NT2/D1 (cell line): Measurements from ENCODE around the gene CYP46A1.

Source experiments
- DNase-seq: peaks from one replicate; pipeline ENCODE4 v3.0.0-alpha.2; 2011; ENCODE audit warnings: low read depth, low spot score
- H3K27me3 ChIP-seq: 2 replicates; pipeline ENCODE4 v1.6.0; 2011; ENCODE audit warnings: mild to moderate bottlenecking; ENCODE audit not compliant: insufficient read length, insufficient read depth
- H3K36me3 ChIP-seq: 2 replicates; pipeline ENCODE4 v1.6.1; 2011; ENCODE audit warnings: mild to moderate bottlenecking, low read length, mixed read lengths; ENCODE audit not compliant: insufficient read depth, insufficient read length
- H3K4me1 ChIP-seq: 2 replicates; pipeline ENCODE4 v1.5.1; 2011; ENCODE audit not compliant: insufficient read depth, insufficient read length
- H3K4me3 ChIP-seq: 2 replicates; pipeline ENCODE4 v1.5.1; 2011; ENCODE audit warnings: low read depth; ENCODE audit not compliant: insufficient read length
- H3K9ac ChIP-seq: 2 replicates; pipeline ENCODE4 v1.6.0; 2011; ENCODE audit warnings: low read depth; ENCODE audit not compliant: insufficient read length
- H3K9me3 ChIP-seq: 2 replicates; pipeline ENCODE4 v1.5.1; 2011; ENCODE audit warnings: mild to moderate bottlenecking, low read length; ENCODE audit not compliant: insufficient read depth
- SUZ12 ChIP-seq: IDR thresholded peaks from 2 replicates; pipeline ENCODE4 v1.6.1; 2011; ENCODE audit not compliant: insufficient read length, insufficient read depth; ENCODE audit errors: extremely low read depth
- YY1 ChIP-seq: IDR thresholded peaks from 2 replicates; pipeline ENCODE4 v1.6.1; 2011; ENCODE audit not compliant: insufficient read length, insufficient read depth
- ZNF274 ChIP-seq: IDR thresholded peaks from 2 replicates; pipeline ENCODE4 v1.6.1; 2011; ENCODE audit warnings: mild to moderate bottlenecking, low read depth, low read length

Gene CYP46A1

GRCh38 chr14:99649643-99650042 lies 34.5 kb upstream of the CYP46A1 start:
- H3K36me3 ChIP-seq = peaks cover 3% of the 10 kb centered on the region
- H3K9me3 ChIP-seq = no peaks in the 10 kb centered on the region
- no peak for DNase-seq
- H3K4me1 ChIP-seq = peaks cover 8% of the 10 kb centered on the region
- H3K27me3 ChIP-seq = peaks cover 15% of the 10 kb centered on the region
- no peak overlapping the region for H3K4me3 ChIP-seq
- TF ChIP-seq YY1 = no peak
- no peak for TF ChIP-seq ZNF274
- TF ChIP-seq SUZ12 = no peak
- H3K9ac ChIP-seq = peak overlapping the region; percentile 21

- H3K36me3 ChIP-seq = peaks cover 3% of the 10 kb centered on the region
- H3K9ac ChIP-seq = no peak overlapping the region
- DNase-seq = no peak
- H3K4me1 ChIP-seq = peaks cover 8% of the 10 kb centered on the region
- no peak for TF ChIP-seq SUZ12
- TF ChIP-seq ZNF274 = no peak
- TF ChIP-seq YY1 = no peak
- H3K4me3 ChIP-seq = no peak overlapping the region
- peaks cover 10% of the 10 kb centered on the region for H3K27me3 ChIP-seq
- no peaks in the 10 kb centered on the region for H3K9me3 ChIP-seq
Observed at GRCh38 chr14:99650189-99650588, 33.9 kb upstream of the CYP46A1 start.

GRCh38 chr14:99651953-99652746 lies 31.9 kb upstream of the CYP46A1 start:
- H3K9me3 ChIP-seq = no peaks in the 10 kb centered on the region
- no peaks in the 10 kb centered on the region for H3K27me3 ChIP-seq
- peaks cover 3% of the 10 kb centered on the region for H3K36me3 ChIP-seq
- H3K9ac ChIP-seq = no peak overlapping the region
- no peak overlapping the region for H3K4me3 ChIP-seq
- DNase-seq = no peak
- no peak for TF ChIP-seq ZNF274
- no peak for TF ChIP-seq SUZ12
- no peak for TF ChIP-seq YY1
- H3K4me1 ChIP-seq = peaks cover 6% of the 10 kb centered on the region

GRCh38 chr14:99654235-99654985 lies 29.7 kb upstream of the CYP46A1 start:
- Histone ChIP-seq H3K36me3 (peaks cover 3% of the 10 kb centered on the region), H3K4me1 (peaks cover 8% of the 10 kb centered on the region), H3K9ac (no peak overlapping the region), H3K27me3 (no peaks in the 10 kb centered on the region), H3K4me3 (no peak overlapping the region), H3K9me3 (no peaks in the 10 kb centered on the region)
- no peak for DNase-seq
- TF ChIP-seq SUZ12 (no peak), YY1 (no peak), ZNF274 (no peak)

GRCh38 chr14:99655521-99655920 lies 28.6 kb upstream of the CYP46A1 start:
- no peak for DNase-seq
- TF ChIP-seq ZNF274 (no peak), SUZ12 (no peak), YY1 (no peak)
- Histone ChIP-seq H3K4me1 (peaks cover 4% of the 10 kb centered on the region), H3K36me3 (peaks cover 3% of the 10 kb centered on the region), H3K9ac (no peak overlapping the region), H3K27me3 (no peaks in the 10 kb centered on the region), H3K9me3 (no peaks in the 10 kb centered on the region), H3K4me3 (no peak overlapping the region)

GRCh38 chr14:99656171-99656570 lies 27.9 kb upstream of the CYP46A1 start:
- Histone ChIP-seq H3K9me3 (no peaks in the 10 kb centered on the region), H3K4me1 (peaks cover 5% of the 10 kb centered on the region), H3K9ac (no peak overlapping the region), H3K4me3 (no peak overlapping the region), H3K36me3 (peaks cover 3% of the 10 kb centered on the region), H3K27me3 (no peaks in the 10 kb centered on the region)
- no peak for TF ChIP-seq YY1
- TF ChIP-seq SUZ12 = no peak
- TF ChIP-seq ZNF274 = no peak
- DNase-seq = no peak

GRCh38 chr14:99657645-99658155 lies 26.4 kb upstream of the CYP46A1 start:
- no peak for TF ChIP-seq SUZ12
- TF ChIP-seq YY1 = no peak
- TF ChIP-seq ZNF274 = no peak
- H3K9ac ChIP-seq = no peak overlapping the region

More at GRCh38 chr14:99657645-99658155, 26.4 kb upstream of the CYP46A1 start:
- H3K36me3 ChIP-seq = no peaks in the 10 kb centered on the region
- peaks cover 5% of the 10 kb centered on the region for H3K27me3 ChIP-seq
- no peaks in the 10 kb centered on the region for H3K9me3 ChIP-seq
- no peak for DNase-seq
- H3K4me3 ChIP-seq = no peak overlapping the region
- H3K4me1 ChIP-seq = peaks cover 9% of the 10 kb centered on the region
